Measurements from ENCODE around the gene C1orf198. TPM values are rescaled to one million over a fixed set of nuclear protein-coding genes. Genes with fewer than 3 reads are reported as not detected.

C1orf198 gene
- total and polyA plus RNA-seq, 11 donors, result 23.1 to 145 (median 63.8) TPM

- DNase-seq (no peak), ATAC-seq (peak in 3 of 4 donors; percentile 18 to 47 (median 19))
- intact Hi-C loops (cut with DNase I), result loop anchor here in 4 of 10 donors (2.0 to 10.0 kb wide), 3 partner anchors 36 to 59 kb away; no protein-coding TSS in a partner anchor
- H3K27me3 ChIP-seq, result no peaks in the 10 kb centered on the region
- H3K4me3 ChIP-seq, result no peak overlapping the region
- 38 to 49% (median 45%) methylated on average over 6 of the region's 6 CpGs for WGBS, 4 donors
- H3K27ac ChIP-seq, result peak overlapping the region; percentile 5 to 97 (median 60)
- TF ChIP-seq CTCF (IDR thresholded peaks at IDR 0.05) (no peak), POLR2A (IDR thresholded peaks at IDR 0.05) (no peak)
- no peaks in the 10 kb centered on the region for H3K9me3 ChIP-seq
- peaks cover 7 to 92% (median 66%) of the 10 kb centered on the region in 12 donors for H3K4me1 ChIP-seq
- H3K36me3 ChIP-seq, result peaks cover 0 to 4% (median 0%) of the 10 kb centered on the region in 9 donors
These were observed 4.9 kb downstream of the C1orf198 start for GRCh38 chr1:230863449-230863848.

- intact Hi-C loops (cut with DNase I), result loop anchor here in 4 of 10 donors (2.0 to 10.0 kb wide), 3 partner anchors 35 to 57 kb away; no protein-coding TSS in a partner anchor
- whole genome bisulfite sequencing, 4 donors, result 33 to 54% (median 46%) methylated on average over 4 of the region's 4 CpGs
- ATAC-seq, result peak; percentile 55 to 82 (median 79)
These were observed 6.2 kb downstream of the C1orf198 start for GRCh38 chr1:230861970-230862595.

GRCh38 chr1:230861489-230861888 lies 6.8 kb downstream of the C1orf198 start:
- Histone ChIP-seq H3K9me3 (no peaks in the 10 kb centered on the region), H3K4me1 (peaks cover 7 to 99% (median 76%) of the 10 kb centered on the region in 12 donors), H3K27ac (peak overlapping the region in 10 of 12 donors; percentile 18 to 95 (median 54)), H3K36me3 (peaks cover 0 to 4% (median 0%) of the 10 kb centered on the region in 9 donors), H3K4me3 (no peak overlapping the region), H3K27me3 (no peaks in the 10 kb centered on the region)
- DNase-seq, result no peak
- 92 to 96% (median 93%) methylated on average over 13 of the region's 13 CpGs for WGBS, 4 donors
- TF ChIP-seq CTCF (IDR thresholded peaks at IDR 0.05) (peak in 3 of 12 donors; percentile 8 to 27 (median 10)), POLR2A (IDR thresholded peaks at IDR 0.05) (no peak)
- ATAC-seq, result no peak
- intact Hi-C loops (cut with DNase I), result loop anchor here in 3 of 10 donors (5.0 to 10.0 kb wide), 2 partner anchors 34 to 57 kb away; no protein-coding TSS in a partner anchor

More at GRCh38 chr1:230861970-230862595, 6.2 kb downstream of the C1orf198 start:
- H3K4me1 ChIP-seq, result peaks cover 7 to 100% (median 76%) of the 10 kb centered on the region in 12 donors
- H3K27ac ChIP-seq, result peak overlapping the region in 11 of 12 donors; percentile 18 to 97 (median 64)
- TF ChIP-seq CTCF (IDR thresholded peaks at IDR 0.05), result no peak
- no peak for TF ChIP-seq POLR2A (IDR thresholded peaks at IDR 0.05)
- H3K36me3 ChIP-seq, result peaks cover 0 to 4% (median 0%) of the 10 kb centered on the region in 9 donors
- no peak overlapping the region for H3K4me3 ChIP-seq
- H3K27me3 ChIP-seq, result no peaks in the 10 kb centered on the region
- peak in 2 of 5 donors; percentile 65 to 81 for DNase-seq
- no peaks in the 10 kb centered on the region for H3K9me3 ChIP-seq

Measured in heart left ventricle (tissue), 16 donors.